Fibroblast of mammary gland (primary cell): ENCODE results near the gene MAVS.

Source experiments
- DNase-seq: peaks from one replicate; pipeline ENCODE4 v3.0.0-alpha.2; 2010; ENCODE audit warnings: low read depth
- H3K4me3 ChIP-seq: 2 replicates; pipeline ENCODE4 v1.5.1; 2011; ENCODE audit warnings: low read depth, mild to moderate bottlenecking, low read length, moderate library complexity; ENCODE audit not compliant: control insufficient read depth
- CTCF ChIP-seq: conservative IDR thresholded peaks from 2 replicates; pipeline ENCODE4 v1.5.1; 2011; ENCODE audit warnings: low read depth, low read length, inconsistent platforms; ENCODE audit not compliant: control insufficient read depth, insufficient read depth

The MAVS gene

DNA sequence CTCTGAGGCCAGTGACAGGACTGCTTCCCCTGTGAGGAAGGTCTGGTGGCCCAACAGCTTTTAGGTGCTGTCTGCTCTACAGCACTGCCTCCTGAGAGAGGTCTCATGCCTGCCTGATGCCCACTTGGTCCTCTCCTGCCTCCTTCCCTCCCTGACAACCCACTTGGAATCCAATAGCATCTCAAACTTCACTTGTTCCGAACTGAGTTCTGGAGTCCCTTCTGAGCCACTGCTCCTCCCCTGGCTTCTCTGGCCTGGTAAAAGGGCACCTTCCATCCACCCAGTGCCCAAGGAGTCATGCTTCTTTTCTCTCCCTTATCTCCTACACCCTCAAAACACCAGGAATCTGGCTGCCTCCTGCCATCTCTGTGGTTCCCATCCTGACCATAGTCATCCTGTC lies 1.9 kb downstream of the MAVS start:
- DNase-seq, result no peak
- no peak overlapping the region for H3K4me3 ChIP-seq
- no peak for TF ChIP-seq CTCF

DNA sequence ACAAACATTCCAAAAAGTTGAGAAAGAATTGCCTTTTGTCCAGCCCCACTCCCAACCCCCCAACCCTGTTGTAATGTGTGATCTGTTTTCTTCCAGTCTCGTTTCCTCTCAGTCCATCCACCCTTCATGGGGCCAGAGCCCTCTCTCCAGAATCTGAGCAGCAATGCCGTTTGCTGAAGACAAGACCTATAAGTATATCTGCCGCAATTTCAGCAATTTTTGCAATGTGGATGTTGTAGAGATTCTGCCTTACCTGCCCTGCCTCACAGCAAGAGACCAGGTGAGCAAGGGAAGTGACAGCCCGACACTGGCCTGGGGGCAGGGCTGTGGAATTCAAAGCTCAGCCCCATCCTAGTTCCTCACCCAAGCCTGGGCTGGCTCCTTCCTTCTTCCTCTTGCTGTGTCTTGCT lies 7.8 kb downstream of the MAVS start:
- no peak for TF ChIP-seq CTCF
- no peak for DNase-seq

GRCh38 chr20:3857405-3857804 lies 10.8 kb downstream of the MAVS start:
- TF ChIP-seq CTCF, result no peak
- no peak overlapping the region for H3K4me3 ChIP-seq
- no peak for DNase-seq

More for the DNA sequence above, 7.8 kb downstream of the MAVS start:
- H3K4me3 ChIP-seq, result no peak overlapping the region

DNA sequence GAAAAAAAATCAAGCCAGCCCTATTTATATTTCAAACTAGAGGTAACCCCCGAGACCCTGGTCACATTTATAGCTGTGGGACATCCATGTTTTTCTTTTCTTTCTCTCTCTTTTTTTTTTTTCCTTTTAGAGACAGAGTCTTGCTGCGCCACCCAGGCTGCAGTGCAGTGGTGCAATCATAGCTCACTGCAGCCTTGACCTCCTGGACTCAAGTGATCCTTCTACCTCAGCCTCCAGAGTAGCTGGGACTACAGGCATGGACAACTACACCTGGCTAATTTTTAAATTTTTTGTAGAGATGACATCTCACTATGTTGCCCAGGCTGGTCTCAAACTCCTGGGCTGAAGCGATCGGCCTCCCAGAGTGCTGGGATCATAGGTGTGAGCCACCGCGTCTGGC lies 12.1 kb downstream of the MAVS start:
- no peak overlapping the region for H3K4me3 ChIP-seq
- no peak for TF ChIP-seq CTCF
- DNase-seq, result no peak

DNA sequence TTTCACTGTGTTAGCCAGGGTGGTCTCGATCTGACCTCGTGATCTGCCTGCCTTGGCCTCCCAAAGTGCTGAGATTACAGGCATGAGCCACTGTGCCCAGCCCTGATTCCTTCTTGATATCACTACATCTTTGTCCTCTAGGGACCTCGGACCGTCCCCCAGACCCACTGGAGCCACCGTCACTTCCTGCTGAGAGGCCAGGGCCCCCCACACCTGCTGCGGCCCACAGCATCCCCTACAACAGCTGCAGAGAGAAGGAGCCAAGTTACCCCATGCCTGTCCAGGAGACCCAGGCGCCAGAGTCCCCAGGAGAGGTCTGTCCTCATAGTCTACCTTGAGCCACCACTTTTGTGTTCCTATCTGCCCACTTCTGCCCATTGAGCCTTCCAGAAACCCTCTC lies 14.6 kb downstream of the MAVS start:
- no peak for TF ChIP-seq CTCF
- no peak for DNase-seq
- no peak overlapping the region for H3K4me3 ChIP-seq

- no peak overlapping the region for H3K4me3 ChIP-seq
- no peak for DNase-seq
- no peak for TF ChIP-seq CTCF
These were observed 15.7 kb downstream of the MAVS start for GRCh38 chr20:3862333-3862732.

- no peak for DNase-seq
- TF ChIP-seq CTCF, result no peak
- no peak overlapping the region for H3K4me3 ChIP-seq
These were observed 16.7 kb downstream of the MAVS start for GRCh38 chr20:3863317-3863716.
